Neural progenitor cell (in vitro differentiated cells): Measurements from ENCODE around the gene HTT.

Source experiments
- CTCF ChIP-seq: fragments of 200-600 bp; sonication (generic); IDR thresholded peaks from 2 replicates; pipeline ENCODE4 v1.5.1; 2017; ENCODE audit warnings: antibody characterized with exemption, mild to moderate bottlenecking
- EZH2 ChIP-seq: fragments of 200-600 bp; sonication (generic); IDR thresholded peaks from 2 replicates; pipeline ENCODE4 v1.6.1; 2017; ENCODE audit warnings: antibody characterized with exemption, mild to moderate bottlenecking, moderate library complexity
- EZH2phosphoT487 ChIP-seq: fragments of 200-600 bp; sonication (generic); IDR thresholded peaks from 2 replicates; pipeline ENCODE4 v1.6.1; 2017; ENCODE audit warnings: antibody characterized with exemption

GRCh38 chr4:3241898-3242524 is 167.5 kb downstream of the HTT start:
- TF ChIP-seq CTCF = no peak
- TF ChIP-seq EZH2 = no peak
- no peak for TF ChIP-seq EZH2phosphoT487
